Mucosa of rectum (tissue), 2 donors: Measurements from ENCODE around the gene KIAA2012.

ENCODE experiments used
- H3K27ac ChIP-seq, 2 donors: one replicate each; pipeline ENCODE4 v1.7.0; 2013; ENCODE audit warnings: inconsistent platforms in 2 of 2, low read depth in 2 of 2, low read length in 2 of 2
- H3K27me3 ChIP-seq, 2 donors: one replicate each; pipeline ENCODE4 v1.7.0; 2013; ENCODE audit warnings: low read length in 2 of 2; ENCODE audit not compliant: control insufficient read depth in 2 of 2, insufficient read depth in 2 of 2
- H3K36me3 ChIP-seq, 2 donors: one replicate each; pipeline ENCODE4 v1.7.0; 2013; ENCODE audit warnings: low read length in 2 of 2; ENCODE audit not compliant: control insufficient read depth in 2 of 2, insufficient read depth in 2 of 2
- H3K4me1 ChIP-seq, 2 donors: one replicate each; pipeline ENCODE4 v1.7.0; 2013; ENCODE audit warnings: low read length in 2 of 2, mild to moderate bottlenecking in 1 of 2; ENCODE audit not compliant: control insufficient read depth in 2 of 2, insufficient read depth in 2 of 2
- H3K4me3 ChIP-seq, 2 donors: one replicate each; pipeline ENCODE4 v1.7.0; 2013; ENCODE audit warnings: low read length in 2 of 2
- H3K9ac ChIP-seq, 2 donors: one replicate each; pipeline ENCODE4 v1.7.0; 2013; ENCODE audit warnings: low read length in 2 of 2, low read depth in 1 of 2, mild to moderate bottlenecking in 1 of 2
- H3K9me3 ChIP-seq, 2 donors: one replicate each; pipeline ENCODE4 v1.7.0; 2013; ENCODE audit warnings: low read length in 2 of 2; ENCODE audit not compliant: control insufficient read depth in 2 of 2
- donor health status: healthy.
- donor health status: Normal muscosa, but diverticular disease.

KIAA2012 gene

GRCh38 chr2:202072226-202072625 lies 829 bp upstream of the KIAA2012 start:
- Histone ChIP-seq H3K36me3 (no peaks in the 10 kb centered on the region), H3K27me3 (no peaks in the 10 kb centered on the region), H3K4me3 (no peak overlapping the region), H3K9me3 (no peaks in the 10 kb centered on the region), H3K27ac (no peak overlapping the region), H3K4me1 (peaks cover 12 to 17% of the 10 kb centered on the region in 2 donors), H3K9ac (no peak overlapping the region)

- Histone ChIP-seq H3K36me3 (no peaks in the 10 kb centered on the region), H3K4me3 (no peak overlapping the region), H3K9me3 (no peaks in the 10 kb centered on the region), H3K27me3 (no peaks in the 10 kb centered on the region), H3K27ac (no peak overlapping the region), H3K4me1 (peaks cover 7 to 12% of the 10 kb centered on the region in 2 donors), H3K9ac (no peak overlapping the region)
These were observed 1.3 kb downstream of the KIAA2012 start for GRCh38 chr2:202074324-202074723.

- Histone ChIP-seq H3K36me3 (no peaks in the 10 kb centered on the region), H3K4me1 (no peaks in the 10 kb centered on the region), H3K27ac (no peak overlapping the region), H3K27me3 (no peaks in the 10 kb centered on the region), H3K9me3 (no peaks in the 10 kb centered on the region), H3K4me3 (no peak overlapping the region), H3K9ac (no peak overlapping the region)
These were observed 6.3 kb downstream of the KIAA2012 start for GRCh38 chr2:202079310-202079709.

GRCh38 chr2:202084265-202084664 lies 11.2 kb downstream of the KIAA2012 start:
- Histone ChIP-seq H3K4me3 (no peak overlapping the region), H3K36me3 (no peaks in the 10 kb centered on the region), H3K27ac (no peak overlapping the region), H3K9ac (no peak overlapping the region), H3K4me1 (no peaks in the 10 kb centered on the region), H3K9me3 (no peaks in the 10 kb centered on the region), H3K27me3 (no peaks in the 10 kb centered on the region)

GRCh38 chr2:202088777-202089176 lies 15.7 kb downstream of the KIAA2012 start:
- H3K4me3 ChIP-seq, result no peak overlapping the region
- H3K27me3 ChIP-seq, result no peaks in the 10 kb centered on the region
- H3K9ac ChIP-seq, result no peak overlapping the region
- H3K36me3 ChIP-seq, result no peaks in the 10 kb centered on the region
- H3K9me3 ChIP-seq, result no peaks in the 10 kb centered on the region
- no peaks in the 10 kb centered on the region for H3K4me1 ChIP-seq
- H3K27ac ChIP-seq, result no peak overlapping the region

GRCh38 chr2:202090530-202090929 lies 17.5 kb downstream of the KIAA2012 start:
- no peak overlapping the region for H3K27ac ChIP-seq
- H3K4me1 ChIP-seq, result no peaks in the 10 kb centered on the region
- no peaks in the 10 kb centered on the region for H3K27me3 ChIP-seq
- H3K4me3 ChIP-seq, result no peak overlapping the region
- no peaks in the 10 kb centered on the region for H3K36me3 ChIP-seq
- no peaks in the 10 kb centered on the region for H3K9me3 ChIP-seq
- H3K9ac ChIP-seq, result no peak overlapping the region

GRCh38 chr2:202091476-202091875 lies 18.4 kb downstream of the KIAA2012 start:
- no peak overlapping the region for H3K4me3 ChIP-seq
- H3K36me3 ChIP-seq, result no peaks in the 10 kb centered on the region
- H3K4me1 ChIP-seq, result no peaks in the 10 kb centered on the region
- no peak overlapping the region for H3K27ac ChIP-seq
- no peaks in the 10 kb centered on the region for H3K27me3 ChIP-seq
- no peaks in the 10 kb centered on the region for H3K9me3 ChIP-seq
- no peak overlapping the region for H3K9ac ChIP-seq

GRCh38 chr2:202094426-202094986 lies 21.5 kb downstream of the KIAA2012 start:
- H3K27me3 ChIP-seq, result no peaks in the 10 kb centered on the region

GRCh38 chr2:202095235-202095634 lies 22.2 kb downstream of the KIAA2012 start:
- H3K27me3 ChIP-seq, result no peaks in the 10 kb centered on the region
- no peak overlapping the region for H3K27ac ChIP-seq
- no peak overlapping the region for H3K9ac ChIP-seq
- no peaks in the 10 kb centered on the region for H3K4me1 ChIP-seq
- no peaks in the 10 kb centered on the region for H3K9me3 ChIP-seq
- no peaks in the 10 kb centered on the region for H3K36me3 ChIP-seq
- no peak overlapping the region for H3K4me3 ChIP-seq

More at GRCh38 chr2:202094426-202094986, 21.5 kb downstream of the KIAA2012 start:
- Histone ChIP-seq H3K9ac (no peak overlapping the region), H3K4me3 (no peak overlapping the region), H3K9me3 (no peaks in the 10 kb centered on the region), H3K27ac (no peak overlapping the region), H3K36me3 (no peaks in the 10 kb centered on the region), H3K4me1 (no peaks in the 10 kb centered on the region)

- no peaks in the 10 kb centered on the region for H3K36me3 ChIP-seq
- no peak overlapping the region for H3K9ac ChIP-seq
- no peaks in the 10 kb centered on the region for H3K9me3 ChIP-seq
- H3K27me3 ChIP-seq, result no peaks in the 10 kb centered on the region
- no peaks in the 10 kb centered on the region for H3K4me1 ChIP-seq
- H3K27ac ChIP-seq, result no peak overlapping the region
- H3K4me3 ChIP-seq, result no peak overlapping the region
These were observed 23.7 kb downstream of the KIAA2012 start for GRCh38 chr2:202096736-202097135.

- H3K4me3 ChIP-seq, result no peak overlapping the region
- no peak overlapping the region for H3K9ac ChIP-seq
- no peak overlapping the region for H3K27ac ChIP-seq
- no peaks in the 10 kb centered on the region for H3K4me1 ChIP-seq
- H3K36me3 ChIP-seq, result no peaks in the 10 kb centered on the region
- no peaks in the 10 kb centered on the region for H3K27me3 ChIP-seq
- H3K9me3 ChIP-seq, result no peaks in the 10 kb centered on the region
These were observed 25.2 kb downstream of the KIAA2012 start for GRCh38 chr2:202098291-202098690.
